ENCODE measurements around the gene FRK.
"Not testable (repeated sequence)": the region's sequence is repeated elsewhere in the genome, so short reads cannot be mapped to it uniquely, and the experiment has no call there.

Gene FRK

GRCh38 chr6:116073765-116074440 lies 13.2 kb upstream of the FRK start:
- DNase-seq (ENCODE audit: low read depth) = no peak

- no peak for DNase-seq (ENCODE audit: low read depth)
These were observed 11.7 kb upstream of the FRK start for GRCh38 chr6:116072368-116072767.

- no peak for DNase-seq (ENCODE audit: low read depth)
These were observed 10.1 kb upstream of the FRK start for GRCh38 chr6:116070616-116071389.

- DNase-seq (ENCODE audit: low read depth) = no peak
These were observed 9.4 kb upstream of the FRK start for GRCh38 chr6:116070101-116070500.

GRCh38 chr6:116066789-116067188 lies 6.1 kb upstream of the FRK start:
- DNase-seq (ENCODE audit: low read depth) = no peak

GRCh38 chr6:116064666-116065065 lies 4.0 kb upstream of the FRK start:
- no peak for DNase-seq (ENCODE audit: low read depth)

GRCh38 chr6:116062496-116062895 lies 1.8 kb upstream of the FRK start:
- no peak for DNase-seq (ENCODE audit: low read depth)

- DNase-seq (ENCODE audit: low read depth) = no peak
These were observed 749 bp downstream of the FRK start for GRCh38 chr6:116059713-116060571.

- DNase-seq (ENCODE audit: low read depth) = no peak
These were observed 2.9 kb downstream of the FRK start for GRCh38 chr6:116057766-116058165.

GRCh38 chr6:116055513-116055912 lies 5.2 kb downstream of the FRK start:
- no peak for DNase-seq (ENCODE audit: low read depth)

GRCh38 chr6:116051244-116051643 lies 9.4 kb downstream of the FRK start:
- no peak for DNase-seq (ENCODE audit: low read depth)

- no peak for DNase-seq (ENCODE audit: low read depth)
These were observed 10.0 kb downstream of the FRK start for GRCh38 chr6:116050737-116051136.

- no peak for DNase-seq (ENCODE audit: low read depth)
These were observed 11.4 kb downstream of the FRK start for GRCh38 chr6:116049321-116049720.

- no peak for DNase-seq (ENCODE audit: low read depth)
These were observed 13.3 kb downstream of the FRK start for GRCh38 chr6:116047173-116047933.

- no peak for DNase-seq (ENCODE audit: low read depth)
These were observed 14.0 kb downstream of the FRK start for GRCh38 chr6:116046737-116047136.

- not testable (repeated sequence) for DNase-seq (ENCODE audit: low read depth)
These were observed 14.4 kb downstream of the FRK start for GRCh38 chr6:116046272-116046671.

GRCh38 chr6:116041934-116042333 lies 18.8 kb downstream of the FRK start:
- DNase-seq (ENCODE audit: low read depth) = no peak

- DNase-seq (ENCODE audit: low read depth) = no peak
These were observed 19.7 kb downstream of the FRK start for GRCh38 chr6:116040993-116041392.

GRCh38 chr6:116036885-116037284 lies 23.8 kb downstream of the FRK start:
- DNase-seq (ENCODE audit: low read depth) = no peak

GRCh38 chr6:116036075-116036773 lies 24.5 kb downstream of the FRK start:
- no peak for DNase-seq (ENCODE audit: low read depth)

- no peak for DNase-seq (ENCODE audit: low read depth)
These were observed 25.1 kb downstream of the FRK start for GRCh38 chr6:116035616-116036015.

Data from stimulated activated CD8-positive, alpha-beta memory T cell treated with anti-CD3 and anti-CD28 coated beads, Interleukin-15, amount 100 ng/mL, for 24 hours (primary cell).